Activated B cell treated with CpG ODN at 0.5 μM for 24 hours (primary cell): ENCODE data around the gene MRPS23. TPM values are rescaled to one million over a fixed set of nuclear protein-coding genes. Genes with fewer than 3 reads are reported as not detected.

Experiments used
- ATAC-seq: fragments of 200-7000 bp; cut with Tn5 transposase; one replicate; pipeline ENCODE4 v1.10.0; 2021; ENCODE audit warnings: low read depth, mild to moderate bottlenecking, moderate library complexity
- CTCF ChIA-PET: fragments of 350-600 bp; sonication (Branson Sonifier 250); formaldehyde crosslinking; loops from one replicate; lab custom pipeline; 2021; ENCODE audit warnings: antibody characterized with exemption; lab: Charles Lee
- POLR2A ChIA-PET: fragments of 350-600 bp; sonication (Branson Sonifier 250); formaldehyde crosslinking; loops from one replicate; lab custom pipeline; 2021; ENCODE audit warnings: antibody characterized with exemption; lab: Charles Lee
- DNase-seq: peaks from one replicate; pipeline ENCODE4 v3.0.0; 2022
- H3K27ac Mint-ChIP-seq: one replicate; pipeline ENCODE4 v1.8.0; 2020; ENCODE audit warnings: mixed read lengths
- H3K27me3 Mint-ChIP-seq: one replicate; pipeline ENCODE4 v1.8.0; 2021; ENCODE audit warnings: mixed read lengths
- H3K36me3 Mint-ChIP-seq: one replicate; pipeline ENCODE4 v1.8.0; 2021; ENCODE audit warnings: low read depth, mixed read lengths
- H3K4me1 Mint-ChIP-seq: one replicate; pipeline ENCODE4 v1.8.0; 2021; ENCODE audit warnings: mixed read lengths
- H3K4me3 Mint-ChIP-seq: one replicate; pipeline ENCODE4 v1.8.0; 2020; ENCODE audit warnings: mild to moderate bottlenecking, mixed read lengths
- H3K9me3 Mint-ChIP-seq: one replicate; pipeline ENCODE4 v1.8.0; 2020; ENCODE audit warnings: mixed read lengths
- CTCF ChIP-seq: fragments of 200-600 bp; IDR thresholded peaks from one replicate; pipeline ENCODE4 v1.8.0; 2022; ENCODE audit warnings: antibody characterized with exemption, mild to moderate bottlenecking
- intact Hi-C: fragments of 100-400 bp; cut with micrococcal nuclease; formaldehyde crosslinking; loops from one replicate; pipeline ENCODE4 v1.15.1; 2024
- total RNA-seq: library from RNA; stranded (reverse); gene quantifications from 2 replicates; pipeline ENCODE4 v1.2.3, GENCODE V29; 2022

Gene MRPS23
- total RNA-seq, 1 donor from 2014 or later, result 37.9 TPM

- no peaks in the 10 kb centered on the region for H3K9me3 Mint-ChIP-seq
- no peak overlapping the region for H3K27ac Mint-ChIP-seq
- no peaks in the 10 kb centered on the region for H3K36me3 Mint-ChIP-seq
- intact Hi-C loops, result no loop called here
- H3K27me3 Mint-ChIP-seq, result peaks cover 62% of the 10 kb centered on the region
- no peak for DNase-seq
- CTCF ChIA-PET, result no interaction called here
- peaks cover 20% of the 10 kb centered on the region for H3K4me1 Mint-ChIP-seq
- H3K4me3 Mint-ChIP-seq, result no peak overlapping the region
- ATAC-seq, result no peak
- POLR2A ChIA-PET, result no interaction called here
- no peak for TF ChIP-seq CTCF
Measured at GRCh38 chr17:57875290-57876022, 25.6 kb upstream of the MRPS23 start.

DNA sequence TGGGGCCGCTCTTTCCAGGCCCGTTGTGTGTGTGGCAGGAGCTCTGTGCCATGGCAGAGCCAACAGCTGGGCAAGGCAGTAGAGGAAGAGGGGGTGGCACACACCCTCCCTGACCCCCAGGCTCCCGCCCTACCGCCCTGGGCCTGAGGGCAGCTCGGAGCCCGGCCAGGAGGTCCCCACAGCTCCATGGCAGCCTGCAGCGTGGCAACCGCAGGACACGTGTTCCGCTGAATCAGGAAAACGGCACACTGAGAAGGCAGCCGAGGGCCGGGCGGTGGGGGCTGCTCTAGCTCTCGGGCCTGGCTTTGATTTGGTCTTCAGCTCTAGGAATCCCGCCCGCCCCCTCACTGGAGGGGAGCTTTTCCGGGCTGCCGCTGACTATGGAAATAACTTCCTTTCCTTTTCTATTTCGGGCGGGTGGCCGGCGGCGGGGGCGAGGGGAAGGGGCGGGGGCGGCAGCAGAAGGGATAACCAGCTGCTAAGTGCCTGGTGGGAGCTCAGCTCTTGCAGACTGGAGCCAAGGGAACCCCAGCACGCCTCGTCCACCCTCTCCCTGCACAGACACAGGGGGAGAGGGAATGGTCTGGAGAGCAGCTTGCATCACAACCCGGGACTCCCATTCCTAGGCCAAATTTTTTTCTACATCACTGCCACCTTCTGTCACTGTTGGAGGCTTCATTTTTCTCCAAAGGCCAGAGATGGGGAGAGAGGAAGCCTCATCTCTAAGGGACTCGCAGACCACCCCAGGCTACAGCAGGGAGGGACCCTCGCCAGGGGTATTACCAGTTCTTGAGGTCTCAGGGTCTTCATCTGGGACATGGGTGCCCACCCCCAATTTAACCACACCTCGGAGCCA is 24.8 kb upstream of the MRPS23 start:
- Mint-ChIP-seq H3K27ac (no peak overlapping the region), H3K27me3 (peaks cover 55% of the 10 kb centered on the region), H3K4me1 (peaks cover 21% of the 10 kb centered on the region), H3K9me3 (no peaks in the 10 kb centered on the region), H3K36me3 (no peaks in the 10 kb centered on the region), H3K4me3 (peak overlapping the region; percentile 46)
- ChIA-PET POLR2A (interaction anchor here (0.6 kb wide), 1 partner anchor 81 kb away, joined by 3 read pairs; the partner anchor contains the start of gene CUEDC1), CTCF (interaction anchor here (0.6 to 1.8 kb wide), 2 partner anchors 125 to 238 kb away, joined by 3 to 9 read pairs; no protein-coding TSS in a partner anchor)
- TF ChIP-seq CTCF, result no peak
- DNase-seq (no peak), ATAC-seq (peak; percentile 42)
- intact Hi-C loops, result no loop called here

DNA sequence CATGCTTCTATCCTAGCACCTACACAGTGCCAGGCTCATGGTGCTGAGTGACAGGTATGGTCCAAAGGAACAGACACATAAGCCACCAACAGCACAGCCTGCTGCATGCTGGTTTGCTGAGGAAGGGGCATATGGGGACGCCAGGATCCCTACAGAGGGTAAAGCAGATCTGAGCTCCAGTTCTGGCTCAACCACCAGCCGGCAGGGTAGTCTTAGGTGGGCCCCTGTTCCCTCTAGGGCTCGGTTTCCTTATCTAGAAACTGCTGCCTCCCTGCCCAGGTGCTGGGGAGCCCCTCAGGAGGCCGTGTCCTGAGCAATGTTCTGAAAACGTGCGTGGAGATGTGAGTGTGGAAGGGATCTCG is 24.2 kb upstream of the MRPS23 start:
- DNase-seq (no peak), ATAC-seq (no peak)
- peaks cover 22% of the 10 kb centered on the region for H3K4me1 Mint-ChIP-seq
- peaks cover 50% of the 10 kb centered on the region for H3K27me3 Mint-ChIP-seq
- no peaks in the 10 kb centered on the region for H3K9me3 Mint-ChIP-seq
- no peak overlapping the region for H3K27ac Mint-ChIP-seq
- intact Hi-C loops, result no loop called here
- no peaks in the 10 kb centered on the region for H3K36me3 Mint-ChIP-seq
- CTCF ChIA-PET, result interaction anchor here (1.8 kb wide), 1 partner anchor 125 kb away, joined by 9 read pairs; no protein-coding TSS in a partner anchor
- peak overlapping the region; percentile 46 for H3K4me3 Mint-ChIP-seq
- POLR2A ChIA-PET, result interaction anchor here (0.6 kb wide), 1 partner anchor 81 kb away, joined by 3 read pairs; the partner anchor contains the start of gene CUEDC1
- no peak for TF ChIP-seq CTCF

DNA sequence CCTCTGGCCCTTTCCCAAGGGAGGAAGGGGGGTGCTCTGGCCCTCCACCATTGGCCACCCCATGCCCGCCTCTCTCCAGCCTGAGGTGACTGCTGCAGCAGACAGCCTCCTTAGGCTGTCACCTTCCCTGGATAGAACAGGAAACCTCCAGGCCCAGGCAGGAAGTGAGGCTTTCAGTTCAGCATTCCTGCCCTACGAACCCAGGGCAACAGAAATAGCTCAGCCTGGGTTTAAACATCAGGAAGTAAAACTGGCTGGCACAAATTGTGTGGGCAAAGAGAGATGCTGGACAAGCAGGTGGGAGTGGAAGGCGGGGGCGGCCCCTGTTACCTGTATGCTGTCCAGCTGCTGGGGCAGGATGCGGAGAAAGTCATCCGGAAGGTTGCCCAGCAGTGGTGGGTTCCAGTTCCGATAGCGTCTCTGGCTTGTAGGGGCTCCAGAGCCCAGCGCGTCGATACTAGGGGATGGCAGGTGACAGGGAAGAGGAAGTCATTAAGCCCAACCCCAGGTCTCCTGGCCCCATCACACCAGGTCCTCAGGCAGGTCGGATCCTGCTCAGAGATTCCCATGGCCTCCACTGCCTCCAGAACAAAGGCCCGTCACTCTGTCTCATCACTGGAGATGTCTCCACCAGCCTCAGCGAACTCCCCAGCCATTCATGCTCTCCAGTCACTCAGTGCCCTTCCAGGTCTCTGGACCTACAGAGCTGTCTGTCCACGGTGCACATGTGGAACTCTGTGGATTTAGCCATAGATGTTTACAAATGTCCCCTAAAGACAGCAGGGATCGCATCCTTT is 23.6 kb upstream of the MRPS23 start:
- H3K27me3 Mint-ChIP-seq, result peaks cover 45% of the 10 kb centered on the region
- no peaks in the 10 kb centered on the region for H3K9me3 Mint-ChIP-seq
- TF ChIP-seq CTCF, result no peak
- no peak overlapping the region for H3K27ac Mint-ChIP-seq
- DNase-seq (no peak), ATAC-seq (no peak)
- CTCF ChIA-PET, result interaction anchor here (1.8 kb wide), 1 partner anchor 126 kb away, joined by 9 read pairs; no protein-coding TSS in a partner anchor
- intact Hi-C loops, result no loop called here
- H3K36me3 Mint-ChIP-seq, result no peaks in the 10 kb centered on the region
- H3K4me3 Mint-ChIP-seq, result no peak overlapping the region
- peaks cover 28% of the 10 kb centered on the region for H3K4me1 Mint-ChIP-seq
- POLR2A ChIA-PET, result no interaction called here
